ENCODE measurements around the gene ARL4D. TPM values are rescaled to one million over a fixed set of nuclear protein-coding genes. Genes with fewer than 3 reads are reported as not detected.

The ARL4D gene
- total RNA-seq, 1 donor from 2014 or later, result 10.4 TPM

- H3K9me3 ChIP-seq (ENCODE audit: control insufficient read depth in 3 of 3, low read length in 3 of 3), result no peaks in the 10 kb centered on the region
- no peak overlapping the region for H3K9ac ChIP-seq (ENCODE audit: low read depth in 1 of 3, low read length in 3 of 3)
- H3K36me3 ChIP-seq (ENCODE audit: control insufficient read depth in 3 of 3, insufficient read depth in 3 of 3, low read length in 3 of 3), result no peaks in the 10 kb centered on the region
- H3K27me3 ChIP-seq (ENCODE audit: control insufficient read depth in 3 of 3, insufficient read depth in 3 of 3, low read length in 3 of 3), result peaks cover 0 to 2% (median 0%) of the 10 kb centered on the region in 3 donors
- no peak overlapping the region for H3K4me3 ChIP-seq (ENCODE audit: low read length in 3 of 3)
- H3K4me1 ChIP-seq (ENCODE audit: control insufficient read depth in 3 of 3, insufficient read depth in 3 of 3, low read length in 3 of 3), result peaks cover 9 to 16% (median 10%) of the 10 kb centered on the region in 3 donors
- no peak overlapping the region for H3K27ac ChIP-seq (ENCODE audit: low read depth, low read length)
These were observed 7.1 kb downstream of the ARL4D start for GRCh38 chr17:43405861-43406260.

GRCh38 chr17:43406676-43407645, 8.2 kb downstream of the ARL4D start:
- H3K4me3 ChIP-seq (ENCODE audit: low read length in 3 of 3), result no peak overlapping the region
- no peaks in the 10 kb centered on the region for H3K9me3 ChIP-seq (ENCODE audit: control insufficient read depth in 3 of 3, low read length in 3 of 3)
- H3K27me3 ChIP-seq (ENCODE audit: control insufficient read depth in 3 of 3, insufficient read depth in 3 of 3, low read length in 3 of 3), result peaks cover 0 to 2% (median 0%) of the 10 kb centered on the region in 3 donors
- no peak overlapping the region for H3K27ac ChIP-seq (ENCODE audit: low read depth, low read length)
- H3K9ac ChIP-seq (ENCODE audit: low read depth in 1 of 3, low read length in 3 of 3), result no peak overlapping the region
- H3K36me3 ChIP-seq (ENCODE audit: control insufficient read depth in 3 of 3, insufficient read depth in 3 of 3, low read length in 3 of 3), result no peaks in the 10 kb centered on the region
- peaks cover 0 to 6% (median 2%) of the 10 kb centered on the region in 3 donors for H3K4me1 ChIP-seq (ENCODE audit: control insufficient read depth in 3 of 3, insufficient read depth in 3 of 3, low read length in 3 of 3)

GRCh38 chr17:43409131-43409530, 10.3 kb downstream of the ARL4D start:
- Histone ChIP-seq H3K27ac (ENCODE audit: low read depth, low read length) (no peak overlapping the region), H3K4me3 (ENCODE audit: low read length in 3 of 3) (no peak overlapping the region), H3K27me3 (ENCODE audit: control insufficient read depth in 3 of 3, insufficient read depth in 3 of 3, low read length in 3 of 3) (peaks cover 0 to 2% (median 0%) of the 10 kb centered on the region in 3 donors), H3K36me3 (ENCODE audit: control insufficient read depth in 3 of 3, insufficient read depth in 3 of 3, low read length in 3 of 3) (no peaks in the 10 kb centered on the region), H3K9me3 (ENCODE audit: control insufficient read depth in 3 of 3, low read length in 3 of 3) (no peaks in the 10 kb centered on the region), H3K4me1 (ENCODE audit: control insufficient read depth in 3 of 3, insufficient read depth in 3 of 3, low read length in 3 of 3) (peaks cover 0 to 6% (median 3%) of the 10 kb centered on the region in 3 donors), H3K9ac (ENCODE audit: low read depth in 1 of 3, low read length in 3 of 3) (no peak overlapping the region)

GRCh38 chr17:43410557-43411368, 12.0 kb downstream of the ARL4D start:
- no peak overlapping the region for H3K9ac ChIP-seq (ENCODE audit: low read depth in 1 of 3, low read length in 3 of 3)
- H3K27ac ChIP-seq (ENCODE audit: low read depth, low read length), result no peak overlapping the region
- H3K27me3 ChIP-seq (ENCODE audit: control insufficient read depth in 3 of 3, insufficient read depth in 3 of 3, low read length in 3 of 3), result peaks cover 0 to 2% (median 0%) of the 10 kb centered on the region in 3 donors
- no peaks in the 10 kb centered on the region for H3K36me3 ChIP-seq (ENCODE audit: control insufficient read depth in 3 of 3, insufficient read depth in 3 of 3, low read length in 3 of 3)
- peaks cover 0 to 6% (median 3%) of the 10 kb centered on the region in 3 donors for H3K4me1 ChIP-seq (ENCODE audit: control insufficient read depth in 3 of 3, insufficient read depth in 3 of 3, low read length in 3 of 3)
- no peaks in the 10 kb centered on the region for H3K9me3 ChIP-seq (ENCODE audit: control insufficient read depth in 3 of 3, low read length in 3 of 3)
- H3K4me3 ChIP-seq (ENCODE audit: low read length in 3 of 3), result no peak overlapping the region

- no peak overlapping the region for H3K9ac ChIP-seq (ENCODE audit: low read depth in 1 of 3, low read length in 3 of 3)
- no peak overlapping the region for H3K27ac ChIP-seq (ENCODE audit: low read depth, low read length)
- H3K36me3 ChIP-seq (ENCODE audit: control insufficient read depth in 3 of 3, insufficient read depth in 3 of 3, low read length in 3 of 3), result no peaks in the 10 kb centered on the region
- no peak overlapping the region for H3K4me3 ChIP-seq (ENCODE audit: low read length in 3 of 3)
- peaks cover 0 to 6% (median 3%) of the 10 kb centered on the region in 3 donors for H3K4me1 ChIP-seq (ENCODE audit: control insufficient read depth in 3 of 3, insufficient read depth in 3 of 3, low read length in 3 of 3)
- H3K9me3 ChIP-seq (ENCODE audit: control insufficient read depth in 3 of 3, low read length in 3 of 3), result no peaks in the 10 kb centered on the region
- peaks cover 0 to 2% (median 0%) of the 10 kb centered on the region in 3 donors for H3K27me3 ChIP-seq (ENCODE audit: control insufficient read depth in 3 of 3, insufficient read depth in 3 of 3, low read length in 3 of 3)
These were observed 12.5 kb downstream of the ARL4D start for GRCh38 chr17:43411369-43411677.

GRCh38 chr17:43411749-43412148, 13.0 kb downstream of the ARL4D start:
- Histone ChIP-seq H3K4me1 (ENCODE audit: control insufficient read depth in 3 of 3, insufficient read depth in 3 of 3, low read length in 3 of 3) (peaks cover 1 to 7% (median 3%) of the 10 kb centered on the region in 3 donors), H3K9me3 (ENCODE audit: control insufficient read depth in 3 of 3, low read length in 3 of 3) (no peaks in the 10 kb centered on the region), H3K27ac (ENCODE audit: low read depth, low read length) (no peak overlapping the region), H3K36me3 (ENCODE audit: control insufficient read depth in 3 of 3, insufficient read depth in 3 of 3, low read length in 3 of 3) (no peaks in the 10 kb centered on the region), H3K4me3 (ENCODE audit: low read length in 3 of 3) (no peak overlapping the region), H3K9ac (ENCODE audit: low read depth in 1 of 3, low read length in 3 of 3) (no peak overlapping the region), H3K27me3 (ENCODE audit: control insufficient read depth in 3 of 3, insufficient read depth in 3 of 3, low read length in 3 of 3) (peaks cover 0 to 2% (median 0%) of the 10 kb centered on the region in 3 donors)

- H3K9ac ChIP-seq (ENCODE audit: low read depth in 1 of 3, low read length in 3 of 3), result no peak overlapping the region
These were observed 13.4 kb downstream of the ARL4D start for GRCh38 chr17:43412166-43412565.

GRCh38 chr17:43416998-43417890, 18.5 kb downstream of the ARL4D start:
- Histone ChIP-seq H3K36me3 (ENCODE audit: control insufficient read depth in 3 of 3, insufficient read depth in 3 of 3, low read length in 3 of 3) (no peaks in the 10 kb centered on the region), H3K27ac (ENCODE audit: low read depth, low read length) (no peak overlapping the region), H3K27me3 (ENCODE audit: control insufficient read depth in 3 of 3, insufficient read depth in 3 of 3, low read length in 3 of 3) (no peaks in the 10 kb centered on the region), H3K9ac (ENCODE audit: low read depth in 1 of 3, low read length in 3 of 3) (no peak overlapping the region), H3K9me3 (ENCODE audit: control insufficient read depth in 3 of 3, low read length in 3 of 3) (no peaks in the 10 kb centered on the region), H3K4me3 (ENCODE audit: low read length in 3 of 3) (peak overlapping the region in 1 of 3 donors; percentile 6), H3K4me1 (ENCODE audit: control insufficient read depth in 3 of 3, insufficient read depth in 3 of 3, low read length in 3 of 3) (peaks cover 12 to 17% (median 16%) of the 10 kb centered on the region in 3 donors)

More at GRCh38 chr17:43412166-43412565, 13.4 kb downstream of the ARL4D start:
- Histone ChIP-seq H3K4me3 (ENCODE audit: low read length in 3 of 3) (no peak overlapping the region), H3K27ac (ENCODE audit: low read depth, low read length) (no peak overlapping the region), H3K9me3 (ENCODE audit: control insufficient read depth in 3 of 3, low read length in 3 of 3) (no peaks in the 10 kb centered on the region), H3K4me1 (ENCODE audit: control insufficient read depth in 3 of 3, insufficient read depth in 3 of 3, low read length in 3 of 3) (peaks cover 5 to 11% (median 5%) of the 10 kb centered on the region in 3 donors), H3K36me3 (ENCODE audit: control insufficient read depth in 3 of 3, insufficient read depth in 3 of 3, low read length in 3 of 3) (no peaks in the 10 kb centered on the region), H3K27me3 (ENCODE audit: control insufficient read depth in 3 of 3, insufficient read depth in 3 of 3, low read length in 3 of 3) (peaks cover 0 to 2% (median 0%) of the 10 kb centered on the region in 3 donors)

All from skeletal muscle tissue (tissue), 4 donors.